Aorta (tissue), 5 donors: Measurements from ENCODE around the gene TPPP. TPM values are rescaled to one million over a fixed set of nuclear protein-coding genes. Genes with fewer than 3 reads are reported as not detected.
"Not testable (repeated sequence)": the region's sequence is repeated elsewhere in the genome, so short reads cannot be mapped to it uniquely, and the experiment has no call there.

Experiments
- ATAC-seq: fragments of 200-7000 bp; cut with Tn5 transposase; one replicate; pipeline ENCODE4 v1.9.1; 2022; ENCODE audit warnings: moderate library complexity; ENCODE audit not compliant: low FRiP score
- DNase-seq, 2 donors: peaks; one replicate each; pipeline ENCODE4 v3.0.0-alpha.2; 2020
- H3K27ac ChIP-seq, 2 donors: one replicate each; pipeline ENCODE4 v1.5.1; 2013; ENCODE audit warnings: low read length in 2 of 2, mild to moderate bottlenecking in 2 of 2, moderate library complexity in 2 of 2, control low read depth in 1 of 2, inconsistent platforms in 1 of 2, low read depth in 1 of 2
- H3K27me3 ChIP-seq, 2 donors: one replicate each; pipeline ENCODE4 v1.6.1; 2013; ENCODE audit warnings: control low read depth in 1 of 2, low read length in 1 of 2, mild to moderate bottlenecking in 1 of 2, moderate library complexity in 1 of 2; ENCODE audit not compliant: insufficient read depth in 2 of 2, control insufficient read depth in 1 of 2
- H3K36me3 ChIP-seq, 2 donors: one replicate each; pipeline ENCODE4 v1.6.1; 2013; ENCODE audit warnings: control low read depth in 1 of 2, low read length in 1 of 2, mild to moderate bottlenecking in 1 of 2; ENCODE audit not compliant: insufficient read depth in 2 of 2, control insufficient read depth in 1 of 2
- H3K4me1 ChIP-seq, 2 donors: one replicate each; pipeline ENCODE4 v1.6.1; 2013; ENCODE audit warnings: low read length in 2 of 2, control low read depth in 1 of 2, mild to moderate bottlenecking in 1 of 2, moderate library complexity in 1 of 2; ENCODE audit not compliant: insufficient read depth in 2 of 2, control insufficient read depth in 1 of 2
- H3K4me3 ChIP-seq, 2 donors: one replicate each; pipeline ENCODE4 v1.5.1; 2013; ENCODE audit warnings: low read length in 2 of 2, control low read depth in 1 of 2, mild to moderate bottlenecking in 1 of 2
- H3K9me3 ChIP-seq: one replicate; pipeline ENCODE4 v1.6.1; 2013; ENCODE audit warnings: mild to moderate bottlenecking, low read length; ENCODE audit not compliant: control insufficient read depth
- WGBS, 2 donors: extraction: QIAGEN DNeasy Blood & Tissue Kit; methylation state at CpG; one replicate each; pipeline ENCODE4 v1.1.7; 2013; 5-methylcytosine and 5-hydroxymethylcytosine counted together
- intact Hi-C, 2 donors: fragments of 100-400 bp; cut with DNase I; formaldehyde crosslinking; loops; one replicate each; pipeline versions ENCODE4 v1.14.2 to v1.15.0; 2022
- polyA plus RNA-seq, 2 donors: library from polyadenylated mRNA; stranded (reverse); fragments of 200-250 nt; gene quantifications; one replicate each; pipeline ENCODE4 v1.2.3, GENCODE V29; 2013
- total RNA-seq, 2 donors: library from RNA; stranded (reverse); fragmentation: NEBNext Ultra II Directional; extraction: Animal tissue kit (Norgen Biotek cat#: 25700); gene quantifications; one replicate each; pipeline ENCODE4 v1.2.1, GENCODE V29; 2021
- donor health status: healthy with polysubstance abuse.
- donor health status: Bipolar disorder and iron deficiency.
- donor health status: DM: no; HTN: no; CAD: no.
- donor health status: DM: no; HTN: no; CAD: no.
- donor health status: DM: yes; HTN: yes; CAD: no.

Gene TPPP
- total and polyA plus RNA-seq, 4 donors = 2.5 to 9.8 (median 5.2) TPM

DNA sequence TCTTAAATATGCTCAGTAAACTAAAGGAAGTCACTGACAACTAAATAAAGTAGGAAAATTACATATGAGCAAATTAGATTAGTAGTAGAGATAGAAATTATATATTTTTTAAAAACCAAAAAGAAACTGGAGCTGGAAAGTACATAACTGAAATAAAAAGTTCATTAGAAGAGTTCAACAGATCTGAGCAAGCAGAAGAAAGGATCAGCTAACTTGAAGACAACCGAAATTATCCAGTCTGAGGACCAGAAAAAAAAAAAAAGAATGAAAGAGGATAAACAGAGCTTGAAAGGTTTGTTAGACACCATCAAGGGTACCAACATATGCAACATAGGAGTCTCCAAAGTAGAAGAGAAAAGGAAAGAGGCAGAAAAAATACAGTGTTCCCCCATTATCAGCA is 26.2 kb upstream of the TPPP start:
- H3K36me3 ChIP-seq, H3K27ac ChIP-seq, H3K9me3 ChIP-seq, intact Hi-C loops, H3K4me1 ChIP-seq, ATAC-seq, H3K27me3 ChIP-seq, H3K4me3 ChIP-seq, DNase-seq: not testable (repeated sequence)
- WGBS, 2 donors = 77 to 92% methylated on average over 1 of the region's 1 CpG

DNA sequence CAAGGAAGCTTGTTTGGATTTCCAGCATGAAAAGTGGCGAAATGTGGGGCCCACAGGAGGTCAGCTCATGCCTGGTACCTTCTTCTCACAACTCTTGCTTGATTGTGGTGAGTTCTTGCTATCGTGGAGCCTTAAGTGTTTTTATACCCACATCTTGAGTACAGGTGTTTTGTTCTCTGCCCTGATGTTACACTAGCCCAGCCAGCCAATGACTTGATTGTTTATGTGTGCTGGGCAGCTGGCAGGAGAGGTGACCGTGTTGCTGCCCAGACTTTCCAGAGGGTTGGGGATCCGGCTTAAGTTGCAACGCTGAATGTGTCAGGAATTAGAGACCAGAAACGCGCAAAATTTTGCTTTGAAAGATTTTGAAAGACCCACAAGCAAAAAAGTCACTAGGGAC is 24.0 kb upstream of the TPPP start:
- Histone ChIP-seq H3K27me3 (no peaks in the 10 kb centered on the region), H3K27ac (no peak overlapping the region), H3K9me3 (peaks cover 1% of the 10 kb centered on the region), H3K4me1 (no peaks in the 10 kb centered on the region), H3K4me3 (no peak overlapping the region), H3K36me3 (no peaks in the 10 kb centered on the region)
- ATAC-seq (no peak), DNase-seq (no peak)
- intact Hi-C loops = no loop called here
- WGBS, 2 donors = 60 to 78% methylated on average over 7 of the region's 7 CpGs

DNA sequence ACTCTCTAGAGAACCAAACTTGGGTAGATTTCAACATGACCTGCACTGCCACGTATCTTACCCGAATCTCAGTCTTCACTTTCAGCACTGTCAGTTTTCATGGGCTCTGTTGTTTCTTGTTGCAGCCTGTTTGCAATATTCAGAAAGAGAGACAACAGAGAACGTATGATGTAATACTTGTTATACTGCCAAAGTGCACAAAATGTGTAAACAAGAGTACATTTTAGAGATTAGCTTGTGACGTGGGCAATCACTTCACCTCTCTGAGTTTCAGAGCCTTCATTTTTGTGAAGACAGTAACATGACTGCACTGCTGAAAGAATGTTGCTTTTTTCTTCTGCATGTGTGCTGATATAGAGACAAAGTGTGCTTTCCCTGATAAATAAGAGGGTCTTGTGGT is 23.6 kb upstream of the TPPP start:
- H3K27ac ChIP-seq, H3K4me1 ChIP-seq, ATAC-seq, H3K27me3 ChIP-seq, intact Hi-C loops, H3K36me3 ChIP-seq, DNase-seq, H3K9me3 ChIP-seq, H3K4me3 ChIP-seq: not testable (repeated sequence)
- WGBS, 2 donors = 54 to 74% methylated on average over 4 of the region's 4 CpGs

DNA sequence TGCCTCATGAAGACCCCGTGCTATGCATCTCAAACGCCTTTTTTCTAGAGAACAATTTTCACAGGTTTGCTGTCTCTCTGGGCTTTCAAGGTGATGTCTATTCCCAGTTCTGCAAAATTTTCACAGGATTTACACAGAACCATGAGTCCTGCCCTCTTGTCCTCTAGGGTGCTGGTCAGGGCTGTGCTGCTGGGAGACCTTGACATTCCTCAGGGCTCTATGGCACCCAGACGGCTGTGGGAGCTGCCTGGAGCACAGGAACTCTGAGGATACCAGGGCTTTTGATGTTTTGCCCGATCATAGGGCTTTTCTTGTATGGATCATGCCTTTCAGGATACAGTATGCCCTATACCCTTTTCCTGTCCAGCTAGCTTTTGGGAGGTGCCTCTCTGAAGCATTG is 22.5 kb upstream of the TPPP start:
- H3K36me3 ChIP-seq, H3K4me1 ChIP-seq, H3K4me3 ChIP-seq, H3K27me3 ChIP-seq, H3K9me3 ChIP-seq, H3K27ac ChIP-seq, ATAC-seq, intact Hi-C loops: not testable (repeated sequence)
- WGBS, 2 donors = 79 to 93% methylated on average over 4 of the region's 4 CpGs
- DNase-seq = peak in 1 of 2 donors; percentile 70

DNA sequence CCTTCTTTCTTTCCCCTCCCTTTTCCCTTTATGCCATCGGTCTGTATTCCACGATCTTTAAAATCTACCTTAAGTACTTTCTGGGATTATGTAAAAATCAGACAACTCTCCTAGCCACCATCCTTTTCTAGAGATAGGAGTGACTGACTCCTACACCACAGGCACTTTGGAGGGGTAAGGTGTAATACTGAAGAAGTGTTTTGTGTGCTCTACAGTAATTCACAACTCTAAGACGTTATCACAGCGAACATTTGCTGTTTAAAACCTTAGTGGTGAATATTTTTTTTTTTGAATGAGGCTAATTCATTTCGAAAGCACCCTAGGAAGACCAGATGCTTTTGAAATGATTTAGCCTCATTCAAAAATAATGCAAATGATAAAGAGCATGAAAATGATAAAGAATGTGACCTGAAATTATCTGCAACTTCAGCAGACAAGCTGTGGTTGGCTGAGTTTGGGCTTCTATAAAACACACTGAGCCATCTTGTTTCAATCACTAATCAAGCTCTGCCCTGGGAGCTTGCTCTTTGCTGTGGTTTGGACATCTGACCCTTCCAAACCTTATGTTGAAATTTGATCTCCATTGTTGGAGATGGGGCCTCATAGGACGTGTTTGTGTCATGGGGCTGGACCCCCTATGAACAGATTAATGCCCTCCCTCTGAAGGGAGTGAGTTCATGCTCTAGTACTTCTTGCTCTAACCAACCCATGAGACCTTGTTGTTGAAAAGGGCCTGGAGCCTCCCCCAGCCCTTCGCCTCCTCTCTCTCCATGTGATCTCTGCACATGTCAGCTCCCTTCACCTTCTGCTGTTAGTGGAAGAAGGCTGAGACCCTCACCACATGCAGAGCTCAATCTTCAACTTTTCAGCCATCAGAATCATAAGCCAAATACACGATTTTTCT is 21.3 kb upstream of the TPPP start:
- not testable (repeated sequence) for H3K9me3 ChIP-seq, H3K4me3 ChIP-seq, DNase-seq, H3K27ac ChIP-seq, H3K4me1 ChIP-seq, ATAC-seq, H3K36me3 ChIP-seq, H3K27me3 ChIP-seq
- intact Hi-C loops = loop anchor here in 1 of 2 donors (5.0 kb wide), 1 partner anchor 83 kb away; no protein-coding TSS in a partner anchor
- WGBS, 2 donors = 67 to 83% methylated on average over 4 to 5 of the region's 8 CpGs

DNA sequence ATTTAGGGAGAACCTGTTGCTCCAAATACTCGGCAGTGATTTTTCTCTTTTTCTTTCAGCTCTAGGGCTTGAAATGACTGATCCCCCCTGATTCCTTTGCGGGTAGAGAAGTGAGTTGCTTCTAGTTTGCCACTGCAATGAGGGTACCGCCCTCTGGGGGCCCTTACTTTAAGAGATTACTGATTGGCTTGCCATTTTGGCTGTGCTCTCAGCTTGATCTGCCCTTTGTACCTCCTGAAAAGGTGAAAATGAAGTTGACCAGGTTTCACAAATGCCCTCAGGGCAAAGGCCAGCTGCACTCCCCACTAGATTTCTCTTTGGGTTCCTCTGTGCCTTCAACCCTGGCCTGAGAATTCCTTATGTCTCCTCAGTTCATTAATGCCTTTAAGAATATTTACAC is 20.5 kb upstream of the TPPP start:
- not testable (repeated sequence) for H3K4me3 ChIP-seq, H3K4me1 ChIP-seq, H3K27me3 ChIP-seq, ATAC-seq, DNase-seq, H3K9me3 ChIP-seq, H3K27ac ChIP-seq, H3K36me3 ChIP-seq
- WGBS, 2 donors = 61 to 66% methylated on average over 2 of the region's 3 CpGs
- intact Hi-C loops = loop anchor here in 1 of 2 donors (5.0 kb wide), 1 partner anchor 84 kb away; no protein-coding TSS in a partner anchor

DNA sequence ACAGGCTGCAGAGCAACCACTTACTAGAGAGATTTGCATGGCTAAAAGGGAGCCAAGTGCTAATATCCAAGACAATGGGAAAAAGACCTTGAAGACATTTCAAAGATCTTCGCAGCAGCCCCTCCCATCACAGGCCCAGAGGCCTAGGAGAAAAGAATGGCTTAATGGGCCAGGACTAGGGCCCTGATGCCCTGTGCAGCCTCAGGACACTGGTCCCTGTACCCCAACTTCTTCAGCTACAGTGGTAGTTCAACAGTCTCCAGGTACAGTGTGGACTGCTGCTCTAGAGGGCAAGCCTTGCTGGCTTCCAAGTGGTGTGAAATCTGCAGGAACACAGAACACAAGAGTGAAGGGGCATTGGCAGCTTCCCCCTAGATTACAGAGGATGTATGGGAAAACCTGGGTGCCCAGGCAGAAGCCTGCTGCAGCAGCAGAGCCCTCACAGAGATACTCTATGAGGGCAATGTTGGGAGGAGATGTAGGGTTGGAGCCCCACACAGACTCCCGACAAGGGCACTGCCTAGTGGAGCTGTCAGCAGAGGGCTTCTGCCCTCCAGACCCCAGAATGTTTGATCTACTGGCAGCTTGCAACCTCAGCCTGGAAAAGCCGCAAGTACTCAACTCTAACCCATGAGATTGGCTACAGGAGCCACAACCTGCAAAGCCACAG is 15.8 kb upstream of the TPPP start:
- H3K36me3 ChIP-seq, H3K27me3 ChIP-seq, H3K4me1 ChIP-seq, intact Hi-C loops, H3K9me3 ChIP-seq, H3K27ac ChIP-seq, H3K4me3 ChIP-seq: not testable (repeated sequence)
- DNase-seq (peak in 1 of 2 donors; percentile 63), ATAC-seq (peak; percentile 64)
- WGBS, 2 donors = 85 to 92% methylated on average over 1 to 3 of the region's 3 CpGs

DNA sequence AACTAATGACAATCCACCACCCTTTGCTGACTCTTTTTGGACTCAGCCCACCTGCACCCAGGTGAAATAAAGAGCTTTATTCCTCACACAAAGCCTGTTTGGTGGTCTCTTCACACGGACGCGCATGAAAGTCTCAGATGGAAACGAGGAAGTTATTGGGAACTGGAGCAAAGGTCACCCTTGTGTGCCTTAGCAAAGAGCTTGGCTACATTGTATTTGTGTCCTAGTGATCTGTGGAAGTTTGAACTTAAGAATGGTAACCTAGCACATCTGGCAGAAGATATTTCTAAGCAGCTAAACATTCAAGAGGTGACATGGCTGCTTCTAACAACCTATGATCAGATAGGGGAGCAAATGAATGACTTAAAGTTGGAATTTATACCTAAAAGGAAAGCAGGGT is 15.2 kb upstream of the TPPP start:
- H3K4me1 ChIP-seq, H3K4me3 ChIP-seq, ATAC-seq, H3K27me3 ChIP-seq, H3K36me3 ChIP-seq, H3K9me3 ChIP-seq, intact Hi-C loops, DNase-seq, H3K27ac ChIP-seq: not testable (repeated sequence)
- 90 to 91% methylated on average over 4 of the region's 4 CpGs for WGBS, 2 donors

DNA sequence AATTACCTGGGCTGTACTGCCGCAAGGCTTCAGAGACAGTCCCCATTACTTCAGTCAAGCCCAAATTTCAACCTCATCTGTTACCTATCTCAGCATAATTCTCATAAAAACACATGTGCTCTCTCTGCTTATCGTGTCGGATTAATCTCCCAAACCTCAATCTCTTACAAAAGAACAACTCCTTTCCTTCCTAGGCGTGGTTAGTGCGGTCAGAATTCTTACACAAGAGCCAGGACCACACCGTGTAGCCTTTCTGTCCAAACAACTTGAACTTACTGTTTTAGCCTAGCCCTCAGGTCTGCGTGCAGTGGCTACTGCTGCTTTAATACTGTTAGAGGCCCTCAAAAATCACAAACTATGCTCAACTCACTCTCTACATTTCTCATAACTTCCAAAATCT is 13.0 kb upstream of the TPPP start:
- DNase-seq, H3K36me3 ChIP-seq, H3K27me3 ChIP-seq, H3K9me3 ChIP-seq, intact Hi-C loops, H3K4me1 ChIP-seq, H3K4me3 ChIP-seq, H3K27ac ChIP-seq, ATAC-seq: not testable (repeated sequence)
- WGBS, 2 donors = 90% methylated on average over 7 of the region's 7 CpGs
